Neuronal stem cell (in vitro differentiated cells): ENCODE results near the gene RABIF.

Source experiments
- DNase-seq: peaks from one replicate; pipeline ENCODE4 v3.0.0-alpha.2; 2013; ENCODE audit warnings: low spot score
- H2AFZ ChIP-seq: one replicate; pipeline ENCODE4 v1.6.1; 2013; ENCODE audit warnings: mild to moderate bottlenecking, low read length, inconsistent platforms
- H2AK5ac ChIP-seq: 2 replicates; pipeline ENCODE4 v1.6.1; 2013; ENCODE audit warnings: low read depth, mild to moderate bottlenecking, inconsistent platforms, low read length, moderate library complexity, mixed read lengths
- H2BK120ac ChIP-seq: 2 replicates; pipeline ENCODE4 v1.6.1; 2013; ENCODE audit warnings: low read depth, mild to moderate bottlenecking, inconsistent platforms, low read length, moderate library complexity, mixed read lengths
- H2BK12ac ChIP-seq: one replicate; pipeline ENCODE4 v1.6.1; 2013; ENCODE audit warnings: low read length, inconsistent platforms
- H2BK15ac ChIP-seq: 2 replicates; pipeline ENCODE4 v1.6.1; 2013; ENCODE audit warnings: mild to moderate bottlenecking, low read length, inconsistent platforms, mixed read lengths
- H2BK5ac ChIP-seq: one replicate; pipeline ENCODE4 v1.6.1; 2013; ENCODE audit warnings: inconsistent platforms, mild to moderate bottlenecking, low read length, moderate library complexity
- H3K14ac ChIP-seq: one replicate; pipeline ENCODE4 v1.6.1; 2013; ENCODE audit warnings: low read length, inconsistent platforms
- H3K18ac ChIP-seq: 2 replicates; pipeline ENCODE4 v1.6.1; 2013; ENCODE audit warnings: low read length, inconsistent platforms
- H3K23ac ChIP-seq: 2 replicates; pipeline ENCODE4 v1.6.1; 2013; ENCODE audit warnings: low read depth, mild to moderate bottlenecking, mixed read lengths, low read length, inconsistent platforms; ENCODE audit not compliant: poor library complexity
- H3K27ac ChIP-seq: replicated peaks from 3 replicates; pipeline ENCODE4 v1.5.1; 2013; ENCODE audit warnings: low read length, inconsistent platforms
- H3K27me3 ChIP-seq, 3 experiments: 2 replicates each; pipeline ENCODE4 v1.6.1; 2013; ENCODE audit warnings: low read length in 3 of 3, mild to moderate bottlenecking in 2 of 3, inconsistent platforms in 1 of 3, low read depth in 1 of 3, mixed read lengths in 1 of 3, moderate library complexity in 1 of 3; ENCODE audit not compliant: control insufficient read depth in 3 of 3, insufficient read depth in 3 of 3
- H3K36me3 ChIP-seq, 2 donors: replicated peaks in 1 of 2; 2 replicates each; pipeline ENCODE4 v1.6.1; 2013; ENCODE audit warnings: low read length in 2 of 2; ENCODE audit not compliant: control insufficient read depth in 2 of 2, insufficient read depth in 2 of 2
- H3K4ac ChIP-seq: 2 replicates; pipeline ENCODE4 v1.6.1; 2013; ENCODE audit warnings: inconsistent platforms, mild to moderate bottlenecking, low read length, moderate library complexity
- H3K4me1 ChIP-seq, 2 donors: 1 replicate in 1 of 2; 2 replicates in 1 of 2; pipeline ENCODE4 v1.6.1; 2013; ENCODE audit warnings: low read length in 2 of 2, low read depth in 1 of 2; ENCODE audit not compliant: control insufficient read depth in 2 of 2, insufficient read depth in 1 of 2
- H3K4me2 ChIP-seq: one replicate; pipeline ENCODE4 v1.6.1; 2013; ENCODE audit warnings: mild to moderate bottlenecking, low read length, inconsistent platforms; ENCODE audit not compliant: insufficient read depth, poor library complexity, severe bottlenecking
- H3K4me3 ChIP-seq, 2 donors: 2 replicates each; pipeline ENCODE4 v1.5.1; 2013; ENCODE audit warnings: low read length in 2 of 2, mild to moderate bottlenecking in 2 of 2, inconsistent platforms in 1 of 2, moderate library complexity in 1 of 2
- H3K79me1 ChIP-seq: one replicate; pipeline ENCODE4 v1.6.1; 2013; ENCODE audit warnings: low read depth, mild to moderate bottlenecking, inconsistent platforms, low read length, moderate library complexity
- H3K9ac ChIP-seq: one replicate; pipeline ENCODE4 v1.6.1; 2013; ENCODE audit warnings: mild to moderate bottlenecking, low read depth, low read length, inconsistent platforms; ENCODE audit not compliant: poor library complexity
- H3K9me3 ChIP-seq, 2 donors: replicated peaks in 1 of 2; 2 replicates each; pipeline versions ENCODE3 to v1.6.1; 2013; ENCODE audit warnings: low read length in 2 of 2, mild to moderate bottlenecking in 2 of 2, inconsistent platforms in 1 of 2, low read depth in 1 of 2, mixed read lengths in 1 of 2, moderate library complexity in 1 of 2; ENCODE audit not compliant: control insufficient read depth in 2 of 2, insufficient read depth in 1 of 2
- H4K8ac ChIP-seq: one replicate; pipeline ENCODE4 v1.6.1; 2013; ENCODE audit warnings: low read depth, mild to moderate bottlenecking, inconsistent platforms, low read length, moderate library complexity
- H4K91ac ChIP-seq: one replicate; pipeline ENCODE4 v1.6.1; 2013; ENCODE audit warnings: low read length, low read depth, mild to moderate bottlenecking, inconsistent platforms; ENCODE audit not compliant: poor library complexity
- WGBS, 2 donors: extraction: QIAGEN DNeasy Blood & Tissue Kit; methylation state at CpG; one replicate each; pipeline ENCODE4 v1.1.7; 2013; ENCODE audit warnings: missing lambda C conversion rate in 2 of 2, mixed read lengths in 1 of 2; ENCODE audit not compliant: insufficient read length in 2 of 2, insufficient replicate concordance in 1 of 2; ENCODE audit errors: extremely low coverage in 2 of 2; 5-methylcytosine and 5-hydroxymethylcytosine counted together

The RABIF gene

GRCh38 chr1:202862679-202863560, 26.0 kb downstream of the RABIF start:
- Histone ChIP-seq H3K4me2 (no peak overlapping the region), H3K9me3 (no peaks in the 10 kb centered on the region), H3K23ac (no peak overlapping the region), H4K8ac (no peak overlapping the region), H3K9ac (no peak overlapping the region), H3K14ac (no peak overlapping the region), H2BK15ac (no peak overlapping the region), H3K4me1 (peaks cover 0 to 3% of the 10 kb centered on the region in 2 donors), H2AK5ac (no peak overlapping the region), H3K4ac (no peak overlapping the region), H2AFZ (no peak overlapping the region), H2BK12ac (no peak overlapping the region), H4K91ac (no peak overlapping the region), H3K27ac (no peak overlapping the region), H3K36me3 (peaks cover 7 to 11% of the 10 kb centered on the region in 2 donors), H3K4me3 (no peak overlapping the region), H3K27me3 (no peaks in the 10 kb centered on the region), H2BK5ac (no peak overlapping the region), H2BK120ac (no peak overlapping the region), H3K18ac (no peak overlapping the region), H3K79me1 (peaks cover 10% of the 10 kb centered on the region)
- WGBS, 2 donors = no CpG with 5 or more reads among the region's 5 CpGs
- no peak for DNase-seq

GRCh38 chr1:202861420-202862132, 27.4 kb downstream of the RABIF start:
- Histone ChIP-seq H4K91ac (no peak overlapping the region), H2BK5ac (peak overlapping the region; percentile 72), H2BK12ac (no peak overlapping the region), H3K27me3 (no peaks in the 10 kb centered on the region), H3K18ac (peak overlapping the region; percentile 97), H3K4me1 (peaks cover 0 to 3% of the 10 kb centered on the region in 2 donors), H3K14ac (peak overlapping the region; percentile 87), H3K9me3 (no peaks in the 10 kb centered on the region), H3K4me3 (peak overlapping the region; percentile 72 to 93), H3K9ac (peak overlapping the region; percentile 98), H3K36me3 (peaks cover 18 to 24% of the 10 kb centered on the region in 2 donors), H2AK5ac (peak overlapping the region; percentile 51), H4K8ac (no peak overlapping the region), H2BK120ac (no peak overlapping the region), H3K4ac (peak overlapping the region; percentile 39), H3K4me2 (peak overlapping the region; percentile 84), H3K79me1 (peaks cover 10% of the 10 kb centered on the region), H2AFZ (peak overlapping the region; percentile 87), H3K23ac (no peak overlapping the region), H2BK15ac (no peak overlapping the region), H3K27ac (peak overlapping the region; percentile 91)
- peak; percentile 92 for DNase-seq
- WGBS, 2 donors = no CpG with 5 or more reads among the region's 44 CpGs

DNA sequence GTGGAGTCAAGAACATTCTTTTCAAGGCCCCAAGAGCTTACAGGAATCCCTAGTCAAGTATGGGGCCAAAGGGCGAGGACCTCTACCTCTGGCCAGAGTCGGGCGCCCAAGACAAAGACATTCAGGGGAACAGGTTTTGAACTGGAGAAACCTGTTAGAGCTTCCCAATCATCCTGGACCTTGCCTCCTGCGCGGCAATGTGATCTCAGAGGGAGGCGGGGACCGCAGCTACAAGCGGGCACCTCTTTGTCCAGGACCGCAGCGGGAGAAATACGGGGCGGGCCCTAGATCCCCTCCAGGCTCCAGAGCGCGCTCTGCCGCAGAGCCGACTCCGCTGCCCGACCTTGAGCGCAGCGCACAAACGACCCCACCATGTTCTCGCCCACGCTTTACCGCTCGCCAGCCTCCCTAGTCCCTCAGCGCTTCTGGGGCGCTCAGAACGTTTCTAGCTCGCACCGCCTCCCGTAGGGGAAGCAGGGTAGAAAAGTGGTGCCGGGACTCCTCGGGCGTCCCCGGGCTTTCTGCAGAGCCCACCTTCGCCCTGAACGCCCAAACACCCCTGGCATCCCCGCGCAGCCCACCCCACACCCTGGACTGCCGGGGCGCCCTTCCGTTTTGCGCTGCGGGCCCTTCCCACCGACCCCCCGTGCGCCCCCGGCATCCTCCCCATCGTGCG, 28.1 kb downstream of the RABIF start:
- no CpG with 5 or more reads among the region's 50 CpGs for WGBS, 2 donors

More for the DNA sequence above, 28.1 kb downstream of the RABIF start:
- peak overlapping the region; percentile 7 for H4K91ac ChIP-seq
- DNase-seq = peak; percentile 73
- H3K4me3 ChIP-seq = peak overlapping the region; percentile 72 to 93
- H2BK5ac ChIP-seq = peak overlapping the region; percentile 72
- no peak overlapping the region for H2BK12ac ChIP-seq
- H3K9ac ChIP-seq = peak overlapping the region; percentile 98
- H2AFZ ChIP-seq = peak overlapping the region; percentile 87
- H3K36me3 ChIP-seq = peaks cover 23 to 31% of the 10 kb centered on the region in 2 donors
- peak overlapping the region; percentile 61 for H3K4me2 ChIP-seq
- H2BK15ac ChIP-seq = no peak overlapping the region
- no peak overlapping the region for H2BK120ac ChIP-seq
- H3K9me3 ChIP-seq = no peaks in the 10 kb centered on the region
- no peak overlapping the region for H4K8ac ChIP-seq
- peak overlapping the region; percentile 69 for H3K23ac ChIP-seq
- peaks cover 0 to 3% of the 10 kb centered on the region in 2 donors for H3K4me1 ChIP-seq
- H3K79me1 ChIP-seq = peaks cover 10% of the 10 kb centered on the region
- H2AK5ac ChIP-seq = peak overlapping the region; percentile 51
- peak overlapping the region; percentile 87 for H3K14ac ChIP-seq
- peak overlapping the region; percentile 91 for H3K27ac ChIP-seq
- H3K4ac ChIP-seq = peak overlapping the region; percentile 39
- H3K18ac ChIP-seq = peak overlapping the region; percentile 97
- H3K27me3 ChIP-seq = no peaks in the 10 kb centered on the region
